Esophagus (tissue), 2 donors: Measurements from ENCODE around the gene ELF2. TPM values are rescaled to one million over a fixed set of nuclear protein-coding genes. Genes with fewer than 3 reads are reported as not detected.

ENCODE experiments used
- H3K27ac ChIP-seq, 2 donors: one replicate each; pipeline ENCODE4 v1.5.1; 2013; ENCODE audit warnings: low read depth in 2 of 2, mild to moderate bottlenecking in 2 of 2, inconsistent platforms in 1 of 2, low read length in 1 of 2, moderate library complexity in 1 of 2
- H3K27me3 ChIP-seq, 2 donors: one replicate each; pipeline ENCODE4 v1.6.1; 2013; ENCODE audit warnings: low read length in 2 of 2, control low read depth in 1 of 2, mild to moderate bottlenecking in 1 of 2; ENCODE audit not compliant: insufficient read depth in 2 of 2, control insufficient read depth in 1 of 2
- H3K36me3 ChIP-seq, 2 donors: one replicate each; pipeline ENCODE4 v1.6.1; 2013; ENCODE audit warnings: low read length in 1 of 2; ENCODE audit not compliant: control insufficient read depth in 2 of 2, insufficient read depth in 2 of 2
- H3K4me1 ChIP-seq, 2 donors: one replicate each; pipeline ENCODE4 v1.6.1; 2013; ENCODE audit warnings: low read length in 1 of 2; ENCODE audit not compliant: control insufficient read depth in 2 of 2, insufficient read depth in 2 of 2
- H3K4me3 ChIP-seq, 2 donors: one replicate each; pipeline ENCODE4 v1.5.1; 2013; ENCODE audit warnings: low read length in 2 of 2, mild to moderate bottlenecking in 2 of 2, low read depth in 1 of 2, moderate library complexity in 1 of 2
- H3K9me3 ChIP-seq, 2 donors: one replicate each; pipeline ENCODE4 v1.6.1; 2013; ENCODE audit warnings: mild to moderate bottlenecking in 2 of 2, low read depth in 1 of 2, low read length in 1 of 2, moderate library complexity in 1 of 2; ENCODE audit not compliant: control insufficient read depth in 2 of 2, insufficient read depth in 1 of 2
- WGBS, 2 donors: extraction: QIAGEN DNeasy Blood & Tissue Kit; methylation state at CpG; one replicate each; pipeline ENCODE4 v1.1.7; 2013; 5-methylcytosine and 5-hydroxymethylcytosine counted together
- polyA plus RNA-seq, 2 donors: library from polyadenylated mRNA; stranded (reverse); fragments of 200-250 nt; gene quantifications; one replicate each; pipeline ENCODE4 v1.2.3, GENCODE V29; 2013
- donor health status: healthy with polysubstance abuse.
- donor health status: Bipolar disorder and iron deficiency.

ELF2 gene
- polyA plus RNA-seq, 2 donors: 12.4 to 13.6 TPM

- H3K4me1 ChIP-seq: peaks cover 0 to 2% of the 10 kb centered on the region in 2 donors
- H3K9me3 ChIP-seq: no peaks in the 10 kb centered on the region
- no peaks in the 10 kb centered on the region for H3K36me3 ChIP-seq
- H3K4me3 ChIP-seq: no peak overlapping the region
- 86 to 90% methylated on average over 7 of the region's 7 CpGs for WGBS, 2 donors
- no peak overlapping the region for H3K27ac ChIP-seq
- H3K27me3 ChIP-seq: no peaks in the 10 kb centered on the region
Observed at GRCh38 chr4:139189972-139190371, 13.0 kb upstream of the ELF2 start.

- H3K36me3 ChIP-seq: no peaks in the 10 kb centered on the region
- no peak overlapping the region for H3K27ac ChIP-seq
- H3K9me3 ChIP-seq: no peaks in the 10 kb centered on the region
- no peaks in the 10 kb centered on the region for H3K27me3 ChIP-seq
- 91 to 95% methylated on average over 2 of the region's 2 CpGs for WGBS, 2 donors
- H3K4me3 ChIP-seq: no peak overlapping the region
- peaks cover 0 to 2% of the 10 kb centered on the region in 2 donors for H3K4me1 ChIP-seq
Observed at GRCh38 chr4:139189417-139189749, 12.4 kb upstream of the ELF2 start.

- no peaks in the 10 kb centered on the region for H3K9me3 ChIP-seq
- H3K4me3 ChIP-seq: no peak overlapping the region
- no peaks in the 10 kb centered on the region for H3K4me1 ChIP-seq
- no peak overlapping the region for H3K27ac ChIP-seq
- no peaks in the 10 kb centered on the region for H3K36me3 ChIP-seq
- H3K27me3 ChIP-seq: no peaks in the 10 kb centered on the region
- WGBS, 2 donors: 79 to 87% methylated on average over 9 of the region's 9 CpGs
Observed at GRCh38 chr4:139188648-139189416, 11.8 kb upstream of the ELF2 start.

- Histone ChIP-seq H3K27ac (no peak overlapping the region), H3K27me3 (no peaks in the 10 kb centered on the region), H3K9me3 (no peaks in the 10 kb centered on the region), H3K4me3 (no peak overlapping the region), H3K4me1 (no peaks in the 10 kb centered on the region), H3K36me3 (no peaks in the 10 kb centered on the region)
Observed at GRCh38 chr4:139184129-139184528, 7.1 kb upstream of the ELF2 start.

- Histone ChIP-seq H3K27me3 (no peaks in the 10 kb centered on the region), H3K4me1 (no peaks in the 10 kb centered on the region), H3K27ac (peak overlapping the region; percentile 99 to 100), H3K4me3 (peak overlapping the region; percentile 90 to 92), H3K9me3 (no peaks in the 10 kb centered on the region), H3K36me3 (no peaks in the 10 kb centered on the region)
- 0 to 1% methylated on average over 67 to 70 of the region's 70 CpGs for WGBS, 2 donors
Observed at GRCh38 chr4:139177869-139178619, 1.0 kb upstream of the ELF2 start.

GRCh38 chr4:139176302-139177048 lies 543 bp downstream of the ELF2 start:
- Histone ChIP-seq H3K4me1 (no peaks in the 10 kb centered on the region), H3K4me3 (peak overlapping the region; percentile 90 to 92), H3K36me3 (no peaks in the 10 kb centered on the region), H3K27ac (peak overlapping the region; percentile 99 to 100), H3K27me3 (no peaks in the 10 kb centered on the region), H3K9me3 (no peaks in the 10 kb centered on the region)
- WGBS, 2 donors: 0% methylated on average over 47 to 89 of the region's 89 CpGs

GRCh38 chr4:139175646-139176301 lies 1.2 kb downstream of the ELF2 start:
- Histone ChIP-seq H3K4me3 (peak overlapping the region; percentile 90 to 92), H3K27ac (peak overlapping the region; percentile 99 to 100), H3K27me3 (no peaks in the 10 kb centered on the region), H3K9me3 (no peaks in the 10 kb centered on the region), H3K4me1 (no peaks in the 10 kb centered on the region), H3K36me3 (no peaks in the 10 kb centered on the region)
- 4% methylated on average over 26 of the region's 26 CpGs for WGBS, 2 donors

- WGBS, 2 donors: 55 to 59% methylated on average over 7 of the region's 7 CpGs
- no peaks in the 10 kb centered on the region for H3K27me3 ChIP-seq
- H3K36me3 ChIP-seq: no peaks in the 10 kb centered on the region
- no peak overlapping the region for H3K27ac ChIP-seq
- H3K4me3 ChIP-seq: no peak overlapping the region
- H3K4me1 ChIP-seq: no peaks in the 10 kb centered on the region
- H3K9me3 ChIP-seq: no peaks in the 10 kb centered on the region
Observed at GRCh38 chr4:139171876-139172691, 4.9 kb downstream of the ELF2 start.

GRCh38 chr4:139170932-139171331 lies 6.1 kb downstream of the ELF2 start:
- no peak overlapping the region for H3K4me3 ChIP-seq
- 88 to 93% methylated on average over 6 of the region's 6 CpGs for WGBS, 2 donors
- no peak overlapping the region for H3K27ac ChIP-seq
- no peaks in the 10 kb centered on the region for H3K9me3 ChIP-seq
- H3K27me3 ChIP-seq: no peaks in the 10 kb centered on the region
- H3K4me1 ChIP-seq: no peaks in the 10 kb centered on the region
- H3K36me3 ChIP-seq: no peaks in the 10 kb centered on the region
